Right lobe of liver (tissue), 6 donors: ENCODE measurements around the gene GPR78. TPM values are rescaled to one million over a fixed set of nuclear protein-coding genes. Genes with fewer than 3 reads are reported as not detected.
"Not testable (repeated sequence)": the region's sequence is repeated elsewhere in the genome, so short reads cannot be mapped to it uniquely, and the experiment has no call there.

Source experiments
- ATAC-seq, 4 donors: fragments of 200-7000 bp; cut with Tn5 transposase; one replicate each; pipeline ENCODE4 v1.9.1; 2020; ENCODE audit warnings: mild to moderate bottlenecking in 4 of 4, moderate library complexity in 4 of 4
- DNase-seq, 3 donors: peaks; one replicate each; pipeline ENCODE4 v3.0.0-alpha.2; 2020
- H3K27ac ChIP-seq, 3 donors: fragments of 200-600 bp; one replicate each; pipeline ENCODE4 v1.8.0; 2022
- H3K27me3 ChIP-seq, 2 donors: fragments of 200-600 bp; one replicate each; pipeline ENCODE4 v1.8.0; 2022
- H3K36me3 ChIP-seq, 4 donors: fragments of 200-600 bp; sonication (generic) in 1 of 4; one replicate each; pipeline versions ENCODE4 v1.5.1 to v1.8.0; 2017 to 2022; ENCODE audit warnings: control low read depth in 1 of 4
- H3K4me1 ChIP-seq, 4 donors: fragments of 200-600 bp; sonication (generic) in 1 of 4; one replicate each; pipeline versions ENCODE4 v1.5.1 to v1.8.0; 2017 to 2022; ENCODE audit warnings: control low read depth in 1 of 4
- H3K4me3 ChIP-seq, 3 donors: fragments of 200-600 bp; one replicate each; pipeline ENCODE4 v1.8.0; 2022
- H3K9me3 ChIP-seq, 4 donors: fragments of 200-600 bp; sonication (generic) in 1 of 4; one replicate each; pipeline versions ENCODE4 v1.5.1 to v1.8.0; 2017 to 2022; ENCODE audit warnings: control low read depth in 1 of 4
- CTCF ChIP-seq, 4 donors: fragments of 200-600 bp in 3 of 4; fragments of 450-650 bp in 1 of 4; IDR thresholded peaks; one replicate each; pipeline versions ENCODE4 v1.5.1 to v1.8.0; 2016 to 2022; ENCODE audit warnings: antibody characterized with exemption in 4 of 4, mild to moderate bottlenecking in 2 of 4
- POLR2A ChIP-seq: fragments of 450-650 bp; IDR thresholded peaks from one replicate; pipeline ENCODE4 v1.6.1; 2017; ENCODE audit warnings: antibody characterized with exemption, mild to moderate bottlenecking
- WGBS: methylation state at CpG from one replicate; pipeline ENCODE4 v1.1.6; 2018; ENCODE audit warnings: low coverage, low lambda C conversion rate; ENCODE audit not compliant: insufficient coverage; ENCODE audit errors: missing lambda C conversion rate; 5-methylcytosine and 5-hydroxymethylcytosine counted together
- intact Hi-C, 2 donors: fragments of 100-400 bp; cut with DNase I; formaldehyde crosslinking; loops; one replicate each; pipeline versions ENCODE4 v1.11.2 to v1.14.1; 2022
- total RNA-seq, 6 experiments: library from RNA; depleted of rRNA in 2 of 6; stranded (reverse); fragments of >200 nt in 2 of 6; fragmentation: NEBNext Ultra II Directional in 3 of 6; extraction: Animal tissue kit (Norgen Biotek cat#: 25700) in 3 of 6; gene quantifications; one replicate each; pipeline versions ENCODE4 v1.1.0 to v1.2.4, GENCODE V29; 2016 to 2023
- donor health status: DM: no; HTN: yes; CAD: no.
- donor health status: DM: no; HTN: no; CAD: no.
- donor health status: DM: no; HTN: no; CAD: no.
- donor health status: DM: no; HTN: yes; CAD: no.
- donor health status: DM: no; HTN: yes; CAD: no.

GPR78 gene
- total RNA-seq, 6 experiments from 2014 or later = not detected

GRCh38 chr4:8571702-8572685 lies 8.2 kb upstream of the GPR78 start:
- intact Hi-C loops = no loop called here
- no peaks in the 10 kb centered on the region for H3K27me3 ChIP-seq
- no peaks in the 10 kb centered on the region for H3K4me1 ChIP-seq
- H3K9me3 ChIP-seq = no peaks in the 10 kb centered on the region
- no peak overlapping the region for H3K27ac ChIP-seq
- H3K4me3 ChIP-seq = no peak overlapping the region
- peak in 1 of 3 donors; percentile 22 for DNase-seq
- no peak for ATAC-seq
- no peaks in the 10 kb centered on the region for H3K36me3 ChIP-seq
- TF ChIP-seq POLR2A (no peak), CTCF (IDR thresholded peaks at IDR 0.05) (no peak)
- WGBS = 40% methylated on average over 3 of the region's 6 CpGs

- Histone ChIP-seq H3K4me1 (no peaks in the 10 kb centered on the region), H3K27ac (no peak overlapping the region), H3K27me3 (no peaks in the 10 kb centered on the region), H3K4me3 (no peak overlapping the region), H3K36me3 (no peaks in the 10 kb centered on the region), H3K9me3 (no peaks in the 10 kb centered on the region)
- WGBS = 50% methylated on average over 3 of the region's 5 CpGs
- ATAC-seq (no peak), DNase-seq (peak in 1 of 3 donors; percentile 30)
- TF ChIP-seq CTCF (IDR thresholded peaks at IDR 0.05) (no peak), POLR2A (no peak)
- intact Hi-C loops = no loop called here
Observed at GRCh38 chr4:8573266-8573665, 6.9 kb upstream of the GPR78 start.

- Histone ChIP-seq H3K27me3 (no peaks in the 10 kb centered on the region), H3K9me3 (no peaks in the 10 kb centered on the region), H3K27ac (no peak overlapping the region), H3K36me3 (no peaks in the 10 kb centered on the region), H3K4me3 (no peak overlapping the region), H3K4me1 (no peaks in the 10 kb centered on the region)
- WGBS = 83% methylated on average over 1 of the region's 5 CpGs
- intact Hi-C loops = no loop called here
- peak in 1 of 3 donors; percentile 34 for DNase-seq
- TF ChIP-seq CTCF (IDR thresholded peaks at IDR 0.05) (no peak), POLR2A (no peak)
- ATAC-seq = peak in 1 of 4 donors; percentile 13
Observed at GRCh38 chr4:8574796-8575370, 5.3 kb upstream of the GPR78 start.

GRCh38 chr4:8575457-8575856 lies 4.7 kb upstream of the GPR78 start:
- Histone ChIP-seq H3K27me3 (peaks cover 0 to 4% of the 10 kb centered on the region in 2 donors), H3K4me1 (no peaks in the 10 kb centered on the region), H3K4me3 (no peak overlapping the region), H3K9me3 (no peaks in the 10 kb centered on the region), H3K36me3 (no peaks in the 10 kb centered on the region), H3K27ac (no peak overlapping the region)
- ATAC-seq = no peak
- DNase-seq = peak in 1 of 3 donors; percentile 39
- 58% methylated on average over 3 of the region's 4 CpGs for WGBS
- intact Hi-C loops = no loop called here
- TF ChIP-seq POLR2A (no peak), CTCF (IDR thresholded peaks at IDR 0.05) (no peak)

- ATAC-seq, H3K4me1 ChIP-seq, H3K27ac ChIP-seq, H3K4me3 ChIP-seq, H3K36me3 ChIP-seq, H3K9me3 ChIP-seq, intact Hi-C loops: not testable (repeated sequence)
- H3K27me3 ChIP-seq = peaks cover 0 to 12% of the 10 kb centered on the region in 2 donors
- 76% methylated on average over 5 of the region's 5 CpGs for WGBS
- peak in 1 of 3 donors; percentile 19 for DNase-seq
Observed at GRCh38 chr4:8576591-8576990, 3.6 kb upstream of the GPR78 start.
